Measurements from ENCODE around the gene STRADA. TPM values are rescaled to one million over a fixed set of nuclear protein-coding genes. Genes with fewer than 3 reads are reported as not detected.

Gene STRADA
- total RNA-seq, 3 donors from 2014 or later, result 29.1 to 34.0 (median 29.6) TPM

DNA sequence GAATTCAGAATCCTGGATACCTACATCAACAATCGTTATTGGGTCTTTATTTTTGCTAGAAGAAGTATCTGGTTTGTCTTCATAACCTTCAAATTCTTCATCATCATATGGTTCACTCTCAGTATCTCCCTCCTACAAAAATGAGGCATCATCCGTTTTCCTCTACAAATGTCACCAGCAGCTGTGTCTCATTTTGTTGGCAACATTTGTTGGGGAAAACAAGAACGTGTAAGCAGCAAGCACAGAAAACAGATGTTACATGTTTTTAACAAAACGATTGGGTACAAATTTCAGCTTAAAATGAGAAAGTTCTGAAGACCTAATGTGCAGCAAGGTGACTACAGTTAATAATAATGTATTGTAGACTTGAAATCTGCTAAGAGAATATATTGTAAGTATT, 23.1 kb upstream of the STRADA start:
- Histone ChIP-seq H3K4me3 (no peak overlapping the region), H3K4me1 (ENCODE audit: low read depth) (peaks cover 9% of the 10 kb centered on the region), H3K9me3 (no peaks in the 10 kb centered on the region), H3K36me3 (ENCODE audit: low read depth) (no peaks in the 10 kb centered on the region)
- ATAC-seq (no peak), DNase-seq (no peak)
- TF ChIP-seq, protein P1, sequence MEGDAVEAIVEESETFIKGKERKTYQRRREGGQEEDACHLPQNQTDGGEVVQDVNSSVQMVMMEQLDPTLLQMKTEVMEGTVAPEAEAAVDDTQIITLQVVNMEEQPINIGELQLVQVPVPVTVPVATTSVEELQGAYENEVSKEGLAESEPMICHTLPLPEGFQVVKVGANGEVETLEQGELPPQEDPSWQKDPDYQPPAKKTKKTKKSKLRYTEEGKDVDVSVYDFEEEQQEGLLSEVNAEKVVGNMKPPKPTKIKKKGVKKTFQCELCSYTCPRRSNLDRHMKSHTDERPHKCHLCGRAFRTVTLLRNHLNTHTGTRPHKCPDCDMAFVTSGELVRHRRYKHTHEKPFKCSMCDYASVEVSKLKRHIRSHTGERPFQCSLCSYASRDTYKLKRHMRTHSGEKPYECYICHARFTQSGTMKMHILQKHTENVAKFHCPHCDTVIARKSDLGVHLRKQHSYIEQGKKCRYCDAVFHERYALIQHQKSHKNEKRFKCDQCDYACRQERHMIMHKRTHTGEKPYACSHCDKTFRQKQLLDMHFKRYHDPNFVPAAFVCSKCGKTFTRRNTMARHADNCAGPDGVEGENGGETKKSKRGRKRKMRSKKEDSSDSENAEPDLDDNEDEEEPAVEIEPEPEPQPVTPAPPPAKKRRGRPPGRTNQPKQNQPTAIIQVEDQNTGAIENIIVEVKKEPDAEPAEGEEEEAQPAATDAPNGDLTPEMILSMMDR (IDR thresholded peaks at IDR 0.05), result no peak
- intact Hi-C loops (cut with DNase I, micrococcal nuclease), result no loop called here

GRCh38 chr17:63762161-63763078, 20.8 kb upstream of the STRADA start:
- Histone ChIP-seq H3K9me3 (no peaks in the 10 kb centered on the region), H3K4me1 (ENCODE audit: low read depth) (peaks cover 9% of the 10 kb centered on the region), H3K36me3 (ENCODE audit: low read depth) (no peaks in the 10 kb centered on the region), H3K4me3 (no peak overlapping the region)
- ATAC-seq (peak; percentile 88), DNase-seq (no peak)
- intact Hi-C loops (cut with DNase I, micrococcal nuclease), result no loop called here
- TF ChIP-seq, protein P1 (IDR thresholded peaks at IDR 0.05), result no peak

DNA sequence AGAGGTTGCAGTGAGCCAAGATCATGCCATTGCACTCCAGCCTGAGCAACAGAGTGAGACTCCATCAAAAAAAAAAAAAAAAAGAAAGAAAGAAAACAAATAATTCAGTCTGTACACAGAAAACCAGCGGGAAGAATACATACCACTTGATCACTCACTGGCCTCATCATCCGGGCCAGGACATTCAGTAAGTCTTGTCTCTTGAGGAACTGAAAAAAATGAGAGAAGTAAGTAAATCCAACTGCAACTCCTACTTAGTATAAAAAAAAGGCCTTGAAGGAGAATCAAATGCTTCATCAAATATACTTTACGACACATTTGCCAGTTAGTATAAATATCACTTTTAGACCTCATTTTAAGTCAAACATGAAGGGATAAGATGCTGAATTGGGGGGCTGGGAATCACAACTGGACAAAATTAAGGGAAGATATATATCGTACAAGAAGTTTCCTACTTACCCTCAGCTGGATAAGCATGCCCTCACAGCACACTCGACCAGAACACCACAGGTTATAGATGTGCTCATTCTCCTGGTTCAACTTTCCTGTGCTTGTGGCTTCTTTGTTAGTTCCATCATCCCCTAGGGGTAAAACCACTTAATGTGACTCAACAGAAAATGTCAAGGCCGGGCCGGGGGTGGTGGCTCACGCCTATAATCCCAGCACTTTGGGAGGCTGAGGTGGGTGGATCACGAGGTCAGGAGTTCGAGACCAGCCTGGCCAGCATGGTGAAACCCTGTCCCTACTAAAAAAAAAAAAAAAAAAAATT, 19.4 kb upstream of the STRADA start:
- no peaks in the 10 kb centered on the region for H3K36me3 ChIP-seq (ENCODE audit: low read depth)
- intact Hi-C loops (cut with DNase I, micrococcal nuclease), result no loop called here

GRCh38 chr17:63758428-63758827, 16.8 kb upstream of the STRADA start:
- TF ChIP-seq, protein P1 (IDR thresholded peaks at IDR 0.05), result no peak
- H3K9me3 ChIP-seq, result no peaks in the 10 kb centered on the region
- DNase-seq (no peak), ATAC-seq (no peak)
- H3K36me3 ChIP-seq (ENCODE audit: low read depth), result no peaks in the 10 kb centered on the region
- peaks cover 9% of the 10 kb centered on the region for H3K4me1 ChIP-seq (ENCODE audit: low read depth)
- intact Hi-C loops (cut with DNase I, micrococcal nuclease), result no loop called here
- no peak overlapping the region for H3K4me3 ChIP-seq

More for the DNA sequence above, 19.4 kb upstream of the STRADA start:
- Histone ChIP-seq H3K4me1 (ENCODE audit: low read depth) (peaks cover 9% of the 10 kb centered on the region), H3K9me3 (no peaks in the 10 kb centered on the region), H3K4me3 (no peak overlapping the region)
- no peak for DNase-seq
- TF ChIP-seq, protein P1 (IDR thresholded peaks at IDR 0.05), result no peak
- no peak for ATAC-seq

DNA sequence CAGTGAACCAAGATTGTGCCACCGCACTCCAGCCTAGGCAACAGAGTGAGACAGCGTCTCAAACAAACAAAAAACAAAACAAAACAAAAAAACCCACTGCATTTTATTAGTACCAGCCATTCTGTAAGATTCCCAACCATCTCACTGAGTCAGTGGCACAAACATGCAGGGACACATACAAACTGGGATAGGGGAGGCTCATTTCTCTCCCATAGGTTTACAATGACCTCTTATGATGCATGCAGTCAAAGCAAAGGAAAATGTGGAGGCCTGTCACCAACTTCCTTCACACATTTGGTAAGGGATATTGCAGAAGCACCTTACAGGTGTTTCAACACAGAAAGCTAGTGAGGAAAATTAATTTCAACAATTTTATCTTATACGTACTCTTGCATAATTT, 12.4 kb upstream of the STRADA start:
- Histone ChIP-seq H3K4me3 (no peak overlapping the region), H3K9me3 (no peaks in the 10 kb centered on the region), H3K4me1 (ENCODE audit: low read depth) (no peaks in the 10 kb centered on the region), H3K36me3 (ENCODE audit: low read depth) (no peaks in the 10 kb centered on the region)
- no peak for ATAC-seq
- intact Hi-C loops (cut with DNase I, micrococcal nuclease), result no loop called here
- TF ChIP-seq, protein P1 (IDR thresholded peaks at IDR 0.05), result no peak
- no peak for DNase-seq

Data from mucosa of descending colon (tissue), 3 donors.